H1 (cell line): Measurements from ENCODE around the gene AP3M1.

ENCODE experiments used
- BRCA1 ChIP-seq: IDR thresholded peaks from 2 replicates; pipeline ENCODE4 v1.6.1; 2012; ENCODE audit warnings: low read depth, low read length, improper control_type of control experiment
- CBX8 ChIP-seq: fragments of 300-800, 300-1000 bp; sonication (generic); IDR thresholded peaks from 2 replicates; pipeline ENCODE4 v1.7.1; 2016; ENCODE audit warnings: low read depth, low read length, borderline replicate concordance
- CEBPB ChIP-seq: IDR thresholded peaks from 2 replicates; pipeline ENCODE4 v1.6.1; 2012; ENCODE audit warnings: low read depth, low read length
- EP300 ChIP-seq, 2 experiments: IDR thresholded peaks; 1 replicate in 1 of 2; 2 replicates in 1 of 2; pipeline ENCODE4 v1.6.1; 2011 to 2012; ENCODE audit warnings: low read depth in 2 of 2, low read length in 2 of 2, mild to moderate bottlenecking in 2 of 2, borderline replicate concordance in 1 of 2, inconsistent platforms in 1 of 2, moderate library complexity in 1 of 2
- GABPA ChIP-seq: IDR thresholded peaks from 2 replicates; pipeline ENCODE4 v1.6.1; 2011; ENCODE audit warnings: mild to moderate bottlenecking, low read length, moderate library complexity, borderline replicate concordance; ENCODE audit not compliant: insufficient read depth
- HDAC6 ChIP-seq: IDR thresholded peaks from one replicate; pipeline ENCODE4 v1.7.1; 2012; ENCODE audit warnings: low read depth, mild to moderate bottlenecking, inconsistent platforms, low read length, moderate library complexity
- TF ChIP-seq, protein P1 (sequence below), 3 experiments: IDR thresholded peaks; 1 replicate in 2 of 3; 2 replicates in 1 of 3; pipeline versions ENCODE4 v1.5.1 to v1.6.1; 2011; ENCODE audit warnings: low read length in 3 of 3, mild to moderate bottlenecking in 3 of 3, inconsistent platforms in 2 of 3, low read depth in 1 of 3, moderate library complexity in 1 of 3; ENCODE audit not compliant: insufficient read depth in 1 of 3; ENCODE audit errors: control extremely low read depth in 1 of 3

DNA sequence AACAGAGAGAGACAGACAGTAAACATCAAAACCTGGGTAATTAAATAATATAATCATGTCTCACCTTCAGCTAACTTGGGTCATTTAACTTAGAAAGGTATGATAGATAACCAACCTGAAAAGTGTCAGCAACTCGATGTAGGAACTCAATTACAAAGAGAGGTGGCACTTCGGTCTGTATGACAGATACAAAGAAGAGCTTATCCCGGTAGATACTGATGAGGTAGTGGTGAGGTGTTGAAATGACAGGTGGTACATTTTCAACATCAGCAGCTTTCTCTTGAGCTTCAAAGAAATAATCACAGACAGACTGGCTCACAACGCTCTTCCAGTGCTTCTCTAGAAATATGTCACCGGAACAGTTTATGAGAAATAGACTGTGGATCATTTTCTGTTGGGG lies 12.6 kb downstream of the AP3M1 start:
- TF ChIP-seq EP300 (IDR thresholded peaks at IDR 0.05; ENCODE audit: borderline replicate concordance in 1 of 2, low read depth in 2 of 2, low read length in 2 of 2) (no peak), BRCA1 (no peak), GABPA (no peak), CBX8 (no peak), HDAC6 (no peak), CEBPB (no peak)
- TF ChIP-seq, protein P1, sequence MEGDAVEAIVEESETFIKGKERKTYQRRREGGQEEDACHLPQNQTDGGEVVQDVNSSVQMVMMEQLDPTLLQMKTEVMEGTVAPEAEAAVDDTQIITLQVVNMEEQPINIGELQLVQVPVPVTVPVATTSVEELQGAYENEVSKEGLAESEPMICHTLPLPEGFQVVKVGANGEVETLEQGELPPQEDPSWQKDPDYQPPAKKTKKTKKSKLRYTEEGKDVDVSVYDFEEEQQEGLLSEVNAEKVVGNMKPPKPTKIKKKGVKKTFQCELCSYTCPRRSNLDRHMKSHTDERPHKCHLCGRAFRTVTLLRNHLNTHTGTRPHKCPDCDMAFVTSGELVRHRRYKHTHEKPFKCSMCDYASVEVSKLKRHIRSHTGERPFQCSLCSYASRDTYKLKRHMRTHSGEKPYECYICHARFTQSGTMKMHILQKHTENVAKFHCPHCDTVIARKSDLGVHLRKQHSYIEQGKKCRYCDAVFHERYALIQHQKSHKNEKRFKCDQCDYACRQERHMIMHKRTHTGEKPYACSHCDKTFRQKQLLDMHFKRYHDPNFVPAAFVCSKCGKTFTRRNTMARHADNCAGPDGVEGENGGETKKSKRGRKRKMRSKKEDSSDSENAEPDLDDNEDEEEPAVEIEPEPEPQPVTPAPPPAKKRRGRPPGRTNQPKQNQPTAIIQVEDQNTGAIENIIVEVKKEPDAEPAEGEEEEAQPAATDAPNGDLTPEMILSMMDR (IDR thresholded peaks at IDR 0.05; ENCODE audit: control extremely low read depth in 1 of 3, insufficient read depth in 1 of 3, low read depth in 1 of 3, low read length in 3 of 3), result no peak
